Activated T-cell treated with anti-CD3 and anti-CD28 coated beads for 1 hour (primary cell): ENCODE data around the gene ZDHHC11B.

Experiments used
- DNase-seq: peaks from one replicate; pipeline ENCODE4 v3.0.0-alpha.2; 2020; ENCODE audit warnings: low read depth

Gene ZDHHC11B

GRCh38 chr5:660491-661030 is 124.0 kb downstream of the ZDHHC11B start:
- no peak for DNase-seq
